Peyer's patch (tissue), 4 donors: ENCODE measurements around the gene SFTPD. TPM values are rescaled to one million over a fixed set of nuclear protein-coding genes. Genes with fewer than 3 reads are reported as not detected.
"Not testable (repeated sequence)": the region's sequence is repeated elsewhere in the genome, so short reads cannot be mapped to it uniquely, and the experiment has no call there.

Experiments
- DNase-seq, 3 donors: peaks; one replicate each; pipeline ENCODE4 v3.0.0-alpha.2; 2017 to 2019
- H3K27ac ChIP-seq, 4 donors: fragments of 200-600 bp; sonication (generic); one replicate each; pipeline ENCODE4 v1.5.1; 2016 to 2019
- H3K27me3 ChIP-seq, 2 donors: fragments of 200-600 bp; sonication (generic); one replicate each; pipeline ENCODE4 v1.5.1; 2019
- H3K36me3 ChIP-seq, 3 donors: fragments of 200-600 bp; sonication (generic); one replicate each; pipeline ENCODE4 v1.5.1; 2016 to 2019
- H3K4me1 ChIP-seq, 4 donors: fragments of 200-600 bp; sonication (generic); one replicate each; pipeline ENCODE4 v1.5.1; 2016 to 2019
- H3K4me3 ChIP-seq, 4 donors: fragments of 200-600 bp; sonication (generic); 1 replicate in 3 of 4; 2 replicates in 1 of 4; pipeline ENCODE4 v1.5.1; 2016 to 2019; ENCODE audit warnings: mild to moderate bottlenecking in 1 of 4
- H3K9me3 ChIP-seq, 4 donors: fragments of 200-600 bp; sonication (generic); one replicate each; pipeline ENCODE4 v1.5.1; 2016 to 2019; ENCODE audit warnings: mild to moderate bottlenecking in 1 of 4
- POLR2A ChIP-seq, 2 donors: fragments of 450-650 bp; IDR thresholded peaks; one replicate each; pipeline ENCODE4 v1.5.1; 2017; ENCODE audit warnings: antibody characterized with exemption in 2 of 2, mild to moderate bottlenecking in 2 of 2, moderate library complexity in 2 of 2
- total RNA-seq, 4 donors: library from RNA; depleted of rRNA; stranded (reverse); fragments of >200 nt; gene quantifications; one replicate each; pipeline ENCODE4 v1.1.0, GENCODE V29; 2016
- TF ChIP-seq, protein P1 (sequence below), 6 experiments: fragments of 450-650 bp in 4 of 6; fragments of 200-600 bp in 2 of 6; sonication (generic) in 1 of 6; IDR thresholded peaks; one replicate each; pipeline ENCODE4 v1.5.1; 2017 to 2019; ENCODE audit warnings: antibody characterized with exemption in 6 of 6, mild to moderate bottlenecking in 3 of 6, moderate library complexity in 1 of 6

SFTPD gene
- total RNA-seq, 4 donors from 2014 or later: not detected

DNA sequence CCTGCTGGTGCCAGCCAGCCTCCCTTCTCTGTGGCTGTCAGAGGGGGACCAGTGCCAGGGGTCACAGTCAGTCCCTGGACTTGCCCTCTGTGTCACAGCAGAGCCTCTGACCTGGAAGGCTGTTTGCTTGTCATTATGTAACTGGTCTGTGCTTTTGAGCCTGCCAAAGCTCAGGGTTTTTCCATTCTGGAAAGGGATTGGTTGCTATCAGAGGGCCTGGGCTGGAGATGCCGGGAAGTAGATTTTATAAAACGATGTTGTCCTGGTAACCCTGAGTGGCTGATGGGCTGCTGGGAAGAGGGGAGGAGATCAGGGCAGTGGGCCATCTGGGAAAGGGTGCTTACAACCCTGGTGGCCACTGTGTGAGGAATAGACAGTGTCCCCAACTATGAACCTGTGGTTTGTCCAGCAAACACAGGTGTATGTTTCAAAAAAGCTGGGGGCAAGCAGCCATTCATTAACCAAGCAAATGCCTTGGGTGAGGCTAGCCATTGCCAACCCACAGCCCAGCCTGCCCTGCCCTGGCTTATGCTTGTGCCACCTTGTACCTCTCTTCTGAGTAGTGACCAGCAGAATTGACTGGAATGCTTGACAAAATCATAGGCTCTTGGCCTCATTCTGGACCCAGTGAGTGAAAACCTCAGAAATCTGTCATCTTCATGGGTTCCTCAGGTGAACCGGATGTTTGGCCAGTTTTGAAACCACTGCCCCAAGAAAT is 21.6 kb downstream of the SFTPD start:
- Histone ChIP-seq H3K9me3 (no peaks in the 10 kb centered on the region), H3K4me1 (peaks cover 0 to 5% (median 0%) of the 10 kb centered on the region in 4 donors), H3K36me3 (no peaks in the 10 kb centered on the region), H3K27me3 (no peaks in the 10 kb centered on the region), H3K27ac (no peak overlapping the region), H3K4me3 (no peak overlapping the region)
- TF ChIP-seq, protein P1, sequence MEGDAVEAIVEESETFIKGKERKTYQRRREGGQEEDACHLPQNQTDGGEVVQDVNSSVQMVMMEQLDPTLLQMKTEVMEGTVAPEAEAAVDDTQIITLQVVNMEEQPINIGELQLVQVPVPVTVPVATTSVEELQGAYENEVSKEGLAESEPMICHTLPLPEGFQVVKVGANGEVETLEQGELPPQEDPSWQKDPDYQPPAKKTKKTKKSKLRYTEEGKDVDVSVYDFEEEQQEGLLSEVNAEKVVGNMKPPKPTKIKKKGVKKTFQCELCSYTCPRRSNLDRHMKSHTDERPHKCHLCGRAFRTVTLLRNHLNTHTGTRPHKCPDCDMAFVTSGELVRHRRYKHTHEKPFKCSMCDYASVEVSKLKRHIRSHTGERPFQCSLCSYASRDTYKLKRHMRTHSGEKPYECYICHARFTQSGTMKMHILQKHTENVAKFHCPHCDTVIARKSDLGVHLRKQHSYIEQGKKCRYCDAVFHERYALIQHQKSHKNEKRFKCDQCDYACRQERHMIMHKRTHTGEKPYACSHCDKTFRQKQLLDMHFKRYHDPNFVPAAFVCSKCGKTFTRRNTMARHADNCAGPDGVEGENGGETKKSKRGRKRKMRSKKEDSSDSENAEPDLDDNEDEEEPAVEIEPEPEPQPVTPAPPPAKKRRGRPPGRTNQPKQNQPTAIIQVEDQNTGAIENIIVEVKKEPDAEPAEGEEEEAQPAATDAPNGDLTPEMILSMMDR (IDR thresholded peaks at IDR 0.05): no peak
- TF ChIP-seq POLR2A (IDR thresholded peaks at IDR 0.05): no peak
- DNase-seq: peak in 1 of 3 donors; percentile 31

DNA sequence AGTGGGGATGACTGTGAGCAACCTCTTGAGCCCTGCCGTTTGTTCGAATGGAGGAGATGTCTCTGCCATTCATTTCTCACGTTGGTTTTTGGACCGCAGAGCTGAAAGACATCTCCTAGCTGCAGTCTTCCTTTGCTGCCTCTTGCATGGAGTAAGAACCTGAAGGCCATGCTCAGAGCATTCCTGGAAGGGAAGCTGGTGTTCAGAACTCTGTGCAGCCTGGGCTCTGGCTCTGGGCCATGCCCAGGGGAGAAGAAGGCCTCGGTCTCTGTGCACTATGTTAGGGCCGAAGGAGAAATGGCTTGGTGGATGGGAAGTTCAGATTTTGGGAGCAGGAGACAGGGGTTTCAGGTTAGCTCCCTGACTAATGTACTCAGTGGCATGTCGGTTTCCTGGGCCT is 22.9 kb downstream of the SFTPD start:
- no peaks in the 10 kb centered on the region for H3K36me3 ChIP-seq
- no peaks in the 10 kb centered on the region for H3K9me3 ChIP-seq
- H3K27me3 ChIP-seq: no peaks in the 10 kb centered on the region
- TF ChIP-seq, protein P1 (IDR thresholded peaks at IDR 0.05): no peak
- TF ChIP-seq POLR2A (IDR thresholded peaks at IDR 0.05): no peak
- no peak for DNase-seq
- peaks cover 0 to 5% (median 0%) of the 10 kb centered on the region in 4 donors for H3K4me1 ChIP-seq
- H3K27ac ChIP-seq: no peak overlapping the region
- H3K4me3 ChIP-seq: no peak overlapping the region

- Histone ChIP-seq H3K4me1 (peaks cover 0 to 5% (median 0%) of the 10 kb centered on the region in 4 donors), H3K9me3 (no peaks in the 10 kb centered on the region), H3K27ac (no peak overlapping the region), H3K27me3 (no peaks in the 10 kb centered on the region), H3K36me3 (no peaks in the 10 kb centered on the region), H3K4me3 (no peak overlapping the region)
- no peak for DNase-seq
- TF ChIP-seq POLR2A (IDR thresholded peaks at IDR 0.05): no peak
- TF ChIP-seq, protein P1 (IDR thresholded peaks at IDR 0.05): no peak
Measured at GRCh38 chr10:79925614-79926013, 23.3 kb downstream of the SFTPD start.

- H3K4me1 ChIP-seq: no peaks in the 10 kb centered on the region
- TF ChIP-seq, protein P1 (IDR thresholded peaks at IDR 0.05): no peak
- no peak for TF ChIP-seq POLR2A (IDR thresholded peaks at IDR 0.05)
- no peak overlapping the region for H3K4me3 ChIP-seq
- no peak for DNase-seq
- no peaks in the 10 kb centered on the region for H3K9me3 ChIP-seq
- no peak overlapping the region for H3K27ac ChIP-seq
- H3K36me3 ChIP-seq: no peaks in the 10 kb centered on the region
- no peaks in the 10 kb centered on the region for H3K27me3 ChIP-seq
Measured at GRCh38 chr10:79923669-79924068, 25.2 kb downstream of the SFTPD start.

GRCh38 chr10:79923145-79923544 is 25.8 kb downstream of the SFTPD start:
- no peaks in the 10 kb centered on the region for H3K9me3 ChIP-seq
- no peak for DNase-seq
- TF ChIP-seq POLR2A (IDR thresholded peaks at IDR 0.05): no peak
- TF ChIP-seq, protein P1 (IDR thresholded peaks at IDR 0.05): no peak
- H3K4me3 ChIP-seq: no peak overlapping the region
- H3K4me1 ChIP-seq: no peaks in the 10 kb centered on the region
- H3K36me3 ChIP-seq: no peaks in the 10 kb centered on the region
- no peaks in the 10 kb centered on the region for H3K27me3 ChIP-seq
- no peak overlapping the region for H3K27ac ChIP-seq

DNA sequence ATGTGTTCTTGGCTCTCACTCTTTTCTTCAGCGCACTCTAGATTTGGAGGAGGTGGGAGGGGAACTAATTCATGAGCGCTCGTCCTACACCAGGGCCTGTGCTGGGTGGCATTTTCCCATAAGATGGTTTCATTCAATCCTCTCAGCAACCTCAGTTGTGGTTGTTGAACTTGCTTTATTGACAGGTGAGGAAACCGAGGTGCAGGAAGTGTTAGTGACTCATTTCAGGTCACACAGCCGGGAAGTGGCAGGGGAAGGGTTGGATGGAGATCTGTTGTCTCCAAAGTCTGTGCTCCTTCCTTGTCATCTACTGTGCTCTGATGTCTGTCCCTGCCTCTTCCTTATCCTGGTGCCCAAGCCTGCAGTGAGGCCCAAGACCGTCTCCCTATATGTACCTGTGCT is 26.9 kb downstream of the SFTPD start:
- not testable (repeated sequence) for H3K9me3 ChIP-seq, DNase-seq, H3K4me3 ChIP-seq, H3K27me3 ChIP-seq, H3K36me3 ChIP-seq, H3K27ac ChIP-seq, H3K4me1 ChIP-seq

DNA sequence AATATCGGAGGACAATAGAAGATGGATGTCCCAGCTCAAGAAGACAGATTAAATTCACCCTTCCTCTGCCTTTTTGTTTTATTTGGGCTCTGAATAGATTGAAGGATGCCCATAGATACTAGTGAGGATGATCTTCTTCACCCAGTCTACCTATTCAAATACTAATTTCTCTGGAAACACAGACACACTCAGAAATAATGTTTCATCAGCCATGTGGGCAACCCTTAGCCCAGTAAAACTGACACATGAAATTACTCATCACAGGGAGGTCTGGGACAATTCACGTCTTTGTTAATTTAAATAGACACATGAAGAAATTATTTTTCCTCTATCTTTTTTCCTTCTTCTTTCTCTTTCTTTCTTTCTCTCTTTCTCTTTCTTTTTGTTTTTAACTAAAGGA is 33.1 kb downstream of the SFTPD start:
- H3K27me3 ChIP-seq, H3K36me3 ChIP-seq, H3K4me1 ChIP-seq, H3K4me3 ChIP-seq, DNase-seq, H3K9me3 ChIP-seq, H3K27ac ChIP-seq: not testable (repeated sequence)

- not testable (repeated sequence) for H3K4me3 ChIP-seq, H3K9me3 ChIP-seq, DNase-seq, H3K27me3 ChIP-seq, H3K27ac ChIP-seq, H3K4me1 ChIP-seq, H3K36me3 ChIP-seq
Measured at GRCh38 chr10:79914512-79914911, 34.4 kb downstream of the SFTPD start.
